Choroid plexus epithelial cell (primary cell): ENCODE data around the gene THEM4.
A peak's percentile ranks its signal among the peaks of the same experiment; 100 is the strongest.

Source experiments
- DNase-seq: peaks from one replicate; pipeline ENCODE4 v3.0.0-alpha.2; 2010; ENCODE audit warnings: low read depth
- H3K4me3 ChIP-seq: 2 replicates; pipeline ENCODE4 v1.5.1; 2011; ENCODE audit warnings: low read depth, mild to moderate bottlenecking, control low read depth, low read length, moderate library complexity
- TF ChIP-seq, protein P1 (sequence below): conservative IDR thresholded peaks from 2 replicates; pipeline ENCODE4 v1.5.1; 2011; ENCODE audit warnings: low read depth, mild to moderate bottlenecking, control low read depth, inconsistent platforms, low read length, moderate library complexity

THEM4 gene

DNA sequence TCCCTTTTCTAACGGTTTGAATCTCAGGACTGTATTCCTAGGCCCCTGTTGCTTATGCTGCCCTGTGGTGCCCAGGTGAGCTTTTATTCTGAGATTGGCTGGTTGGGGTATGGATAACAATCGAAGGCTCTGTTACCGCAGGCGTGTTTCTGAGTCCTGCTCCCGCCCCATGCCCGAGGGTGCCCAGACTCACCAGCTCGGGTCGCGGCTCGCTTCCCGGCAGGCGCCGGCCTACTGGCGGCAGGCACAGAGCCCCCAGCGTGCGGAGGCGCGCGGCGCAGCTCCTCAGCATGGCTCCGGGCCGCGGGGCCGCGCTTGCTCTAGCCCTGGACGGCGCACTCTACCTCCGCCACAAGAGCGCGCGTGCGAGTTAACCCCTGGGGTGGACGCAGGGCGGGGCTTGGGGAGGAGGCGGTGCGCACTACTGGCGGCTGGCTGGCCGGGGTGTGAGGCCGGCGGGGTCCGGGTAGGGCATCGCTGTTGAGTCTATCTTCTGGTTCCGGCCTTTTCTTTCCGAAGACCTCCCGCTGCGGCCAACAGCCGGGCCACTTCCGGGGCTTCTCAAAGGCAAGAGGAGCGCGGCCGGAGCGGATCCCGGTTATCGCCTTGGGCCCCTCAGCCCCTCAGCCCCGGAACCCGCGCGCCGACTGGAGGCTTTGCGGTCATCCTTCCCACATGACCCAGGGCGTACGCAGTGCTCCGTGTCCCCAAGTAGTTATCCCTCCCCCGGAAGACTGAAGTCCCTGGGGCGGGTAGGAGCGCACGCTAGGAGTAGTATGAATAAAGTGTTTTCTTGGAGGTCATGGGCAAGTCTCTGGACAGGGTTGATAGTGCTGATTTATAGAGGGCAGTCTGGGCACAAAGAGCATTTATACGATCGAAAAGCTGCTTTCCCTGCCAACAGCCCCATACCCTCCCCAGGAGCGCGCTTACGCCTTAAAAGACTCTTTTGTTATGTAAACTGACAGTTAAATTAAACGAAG, at the start of gene THEM4:
TSS of gene THEM4 (minus strand) at position 345 of the 983 bp plus-strand sequence. CDS start at position 292, 53 bp downstream.
- TF ChIP-seq, protein P1, sequence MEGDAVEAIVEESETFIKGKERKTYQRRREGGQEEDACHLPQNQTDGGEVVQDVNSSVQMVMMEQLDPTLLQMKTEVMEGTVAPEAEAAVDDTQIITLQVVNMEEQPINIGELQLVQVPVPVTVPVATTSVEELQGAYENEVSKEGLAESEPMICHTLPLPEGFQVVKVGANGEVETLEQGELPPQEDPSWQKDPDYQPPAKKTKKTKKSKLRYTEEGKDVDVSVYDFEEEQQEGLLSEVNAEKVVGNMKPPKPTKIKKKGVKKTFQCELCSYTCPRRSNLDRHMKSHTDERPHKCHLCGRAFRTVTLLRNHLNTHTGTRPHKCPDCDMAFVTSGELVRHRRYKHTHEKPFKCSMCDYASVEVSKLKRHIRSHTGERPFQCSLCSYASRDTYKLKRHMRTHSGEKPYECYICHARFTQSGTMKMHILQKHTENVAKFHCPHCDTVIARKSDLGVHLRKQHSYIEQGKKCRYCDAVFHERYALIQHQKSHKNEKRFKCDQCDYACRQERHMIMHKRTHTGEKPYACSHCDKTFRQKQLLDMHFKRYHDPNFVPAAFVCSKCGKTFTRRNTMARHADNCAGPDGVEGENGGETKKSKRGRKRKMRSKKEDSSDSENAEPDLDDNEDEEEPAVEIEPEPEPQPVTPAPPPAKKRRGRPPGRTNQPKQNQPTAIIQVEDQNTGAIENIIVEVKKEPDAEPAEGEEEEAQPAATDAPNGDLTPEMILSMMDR, result no peak
- DNase-seq, result peak; percentile 96
- H3K4me3 ChIP-seq, result peak within 1 kb of the TSS; percentile 72

DNA sequence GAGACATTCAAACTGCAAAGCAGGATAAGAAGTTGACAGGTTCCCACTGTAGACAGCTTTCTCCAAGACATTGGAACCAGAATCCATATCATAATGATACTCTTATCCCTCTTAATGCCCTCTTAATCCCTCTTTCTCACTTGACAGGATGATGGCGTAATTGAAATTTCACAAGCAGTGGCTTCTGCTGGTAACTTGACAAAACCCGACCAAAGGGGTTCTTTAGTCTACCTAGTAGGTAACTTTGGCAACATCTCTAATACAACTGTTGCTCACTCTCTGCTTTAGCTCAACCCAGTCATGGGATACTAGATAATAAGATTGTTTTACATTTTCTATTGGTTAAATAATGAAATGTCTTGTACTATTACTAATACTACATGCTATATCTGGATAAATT, 49.6 kb upstream of the THEM4 start:
- no peak overlapping the region for H3K4me3 ChIP-seq
- TF ChIP-seq, protein P1, result no peak
- DNase-seq, result no peak

DNA sequence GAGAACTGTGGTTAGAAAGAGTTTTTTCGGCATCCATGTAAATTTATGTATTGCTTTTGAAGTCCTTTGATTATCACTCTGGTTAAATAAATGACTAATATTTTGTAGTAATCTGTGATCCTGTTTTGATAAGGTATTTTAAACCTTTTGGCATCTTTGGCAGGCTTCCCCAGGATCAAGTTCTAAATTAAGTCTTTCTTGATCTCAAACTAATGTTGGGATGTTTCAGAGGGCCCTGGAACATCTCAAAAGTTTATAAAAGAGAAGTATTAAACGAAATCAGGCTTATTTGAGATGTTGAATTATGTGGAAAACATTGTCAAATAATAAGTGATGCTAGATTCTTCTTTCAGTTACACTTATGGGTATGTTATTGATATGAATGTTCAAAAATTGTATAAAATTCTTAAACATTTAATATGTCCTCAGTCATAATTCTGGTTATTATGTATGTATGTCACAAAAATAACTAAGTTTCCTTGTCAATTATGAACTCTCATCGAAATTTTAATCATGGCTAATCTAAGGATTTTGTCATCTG, 47.7 kb upstream of the THEM4 start:
- DNase-seq, result no peak
- TF ChIP-seq, protein P1, result no peak
- no peak overlapping the region for H3K4me3 ChIP-seq

DNA sequence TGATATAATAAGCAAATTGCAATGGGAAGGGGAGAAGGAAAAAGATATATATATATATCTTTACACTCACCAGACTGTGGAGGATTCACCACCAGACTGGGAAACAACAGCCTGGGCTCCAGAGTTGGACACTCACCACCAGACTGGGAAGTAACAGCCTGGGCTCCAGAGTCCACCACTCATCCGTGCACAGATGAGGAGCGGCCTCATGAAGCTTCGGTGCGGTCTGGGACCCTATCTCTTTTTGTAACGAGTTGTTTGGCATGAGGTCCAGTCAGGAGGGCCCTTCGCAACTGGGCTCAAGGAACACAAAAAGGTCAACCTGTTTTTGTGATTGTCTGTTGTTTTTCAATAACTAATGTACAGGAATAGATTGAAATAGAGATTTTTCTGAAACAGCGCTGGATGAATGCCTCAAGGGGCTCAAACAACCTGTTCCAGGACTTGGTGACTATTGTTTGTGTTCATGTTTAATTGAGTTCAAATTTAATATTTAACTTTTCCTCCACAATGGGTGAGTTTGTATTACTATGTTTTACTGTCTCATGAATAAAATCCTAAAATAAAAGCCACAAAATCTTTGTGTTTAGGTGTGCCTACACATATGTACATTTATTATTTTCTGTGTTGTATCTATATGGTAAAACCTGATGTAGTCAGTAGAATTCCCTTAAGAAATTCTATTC, 44.2 kb upstream of the THEM4 start:
- H3K4me3 ChIP-seq, result no peak overlapping the region
- DNase-seq, result no peak
- TF ChIP-seq, protein P1, result no peak

DNA sequence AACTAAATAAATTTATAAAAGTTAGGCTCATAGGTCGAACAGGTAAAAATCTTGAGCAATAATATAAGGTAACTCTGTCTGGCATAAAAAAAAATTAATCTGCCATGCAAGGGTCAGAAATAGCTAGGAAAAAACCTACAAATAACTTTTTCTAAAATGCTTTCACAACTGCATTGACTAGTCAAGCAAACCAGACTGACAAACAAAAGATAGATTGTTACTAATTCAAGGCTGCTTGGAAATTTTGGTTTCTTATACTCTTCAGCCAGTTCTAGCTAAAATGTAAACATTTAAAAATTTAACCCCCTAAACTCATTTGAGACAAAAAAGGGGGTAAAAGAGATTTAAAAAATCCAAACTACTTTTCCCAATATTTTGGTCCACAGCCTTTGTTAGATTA, 43.5 kb upstream of the THEM4 start:
- TF ChIP-seq, protein P1, result no peak
- no peak for DNase-seq
- no peak overlapping the region for H3K4me3 ChIP-seq

DNA sequence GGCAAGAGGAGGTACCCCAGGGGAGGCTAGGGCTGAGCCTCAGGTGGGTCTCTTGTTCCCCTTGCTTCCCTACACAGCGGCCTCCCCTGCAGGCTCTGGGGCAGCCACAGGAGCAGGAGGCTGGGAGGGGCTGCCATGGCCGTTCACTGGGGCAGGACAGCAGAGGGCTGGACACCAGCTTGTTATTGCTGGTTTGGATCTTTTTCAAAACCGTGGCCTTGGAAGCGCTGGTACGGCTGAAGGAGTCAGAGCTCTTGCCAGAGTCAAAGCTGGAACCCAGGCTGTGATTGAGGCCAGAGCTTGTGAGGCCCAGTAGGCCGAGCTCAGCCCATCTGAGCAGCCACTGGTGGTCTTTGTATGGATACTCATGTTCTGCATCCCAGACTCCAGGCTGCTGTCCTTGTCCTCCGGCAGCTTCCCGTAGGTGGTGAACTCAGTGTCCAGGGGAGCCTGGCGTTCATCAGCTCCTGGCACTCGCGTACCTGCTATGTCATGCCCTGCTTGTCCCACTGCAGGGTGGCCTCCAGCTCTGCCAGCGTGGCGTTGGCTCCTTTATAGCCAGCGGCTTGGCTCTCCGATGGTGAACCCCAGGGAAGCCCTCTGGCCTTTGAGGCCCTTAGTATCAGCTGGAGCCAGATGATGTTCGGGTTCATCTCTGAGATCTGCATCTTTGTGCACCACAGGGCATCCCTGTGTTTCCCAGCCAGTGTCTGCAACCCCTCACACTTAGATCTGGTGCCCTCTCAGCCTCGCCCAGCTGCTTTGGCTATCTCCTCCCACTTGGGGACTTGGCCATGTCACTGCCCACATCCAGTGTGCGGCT, 40.3 kb upstream of the THEM4 start:
- no peak overlapping the region for H3K4me3 ChIP-seq
- DNase-seq, result no peak
- TF ChIP-seq, protein P1, result no peak
